ENCODE results near the gene UNC5C. TPM values are rescaled to one million over a fixed set of nuclear protein-coding genes. Genes with fewer than 3 reads are reported as not detected.

UNC5C gene
- total RNA-seq, 4 donors from 2014 or later: 1.2 to 5.0 (median 3.0) TPM

DNA sequence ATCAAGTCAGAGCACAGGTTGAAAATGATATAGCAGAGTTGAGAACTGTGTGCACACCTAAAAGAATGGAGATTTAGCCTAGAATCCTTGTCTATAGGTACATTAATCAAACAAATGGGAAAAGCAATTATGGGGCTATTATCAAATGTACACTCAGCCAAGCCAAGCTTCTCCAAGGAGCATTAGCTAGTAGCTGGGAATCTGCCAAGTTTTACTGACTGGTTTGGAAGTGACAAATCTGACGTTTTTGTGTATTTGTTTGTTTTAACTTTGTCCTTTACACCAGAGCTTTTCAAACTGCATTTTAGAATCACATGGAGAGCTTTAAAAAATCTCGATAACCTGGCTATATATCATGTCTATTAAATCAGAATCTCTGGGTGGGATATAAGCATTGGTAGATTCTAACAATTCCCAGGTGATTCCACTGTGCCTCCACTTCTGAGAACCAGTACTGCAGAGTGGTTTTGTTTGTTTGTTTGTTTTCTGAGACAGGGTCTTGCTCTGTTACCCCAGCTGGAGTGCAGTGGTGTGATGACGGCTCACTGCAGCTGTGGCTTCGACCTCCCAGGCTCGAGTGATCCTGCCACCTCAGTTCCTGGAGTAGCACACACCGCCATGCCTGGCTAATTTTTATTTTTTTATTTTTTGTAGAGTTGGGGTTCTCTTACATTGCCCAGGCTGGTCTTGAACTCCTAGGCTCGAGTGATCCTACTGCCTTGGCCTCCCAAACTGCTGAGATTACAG is 279.8 kb downstream of the UNC5C start:
- TF ChIP-seq, protein P1, sequence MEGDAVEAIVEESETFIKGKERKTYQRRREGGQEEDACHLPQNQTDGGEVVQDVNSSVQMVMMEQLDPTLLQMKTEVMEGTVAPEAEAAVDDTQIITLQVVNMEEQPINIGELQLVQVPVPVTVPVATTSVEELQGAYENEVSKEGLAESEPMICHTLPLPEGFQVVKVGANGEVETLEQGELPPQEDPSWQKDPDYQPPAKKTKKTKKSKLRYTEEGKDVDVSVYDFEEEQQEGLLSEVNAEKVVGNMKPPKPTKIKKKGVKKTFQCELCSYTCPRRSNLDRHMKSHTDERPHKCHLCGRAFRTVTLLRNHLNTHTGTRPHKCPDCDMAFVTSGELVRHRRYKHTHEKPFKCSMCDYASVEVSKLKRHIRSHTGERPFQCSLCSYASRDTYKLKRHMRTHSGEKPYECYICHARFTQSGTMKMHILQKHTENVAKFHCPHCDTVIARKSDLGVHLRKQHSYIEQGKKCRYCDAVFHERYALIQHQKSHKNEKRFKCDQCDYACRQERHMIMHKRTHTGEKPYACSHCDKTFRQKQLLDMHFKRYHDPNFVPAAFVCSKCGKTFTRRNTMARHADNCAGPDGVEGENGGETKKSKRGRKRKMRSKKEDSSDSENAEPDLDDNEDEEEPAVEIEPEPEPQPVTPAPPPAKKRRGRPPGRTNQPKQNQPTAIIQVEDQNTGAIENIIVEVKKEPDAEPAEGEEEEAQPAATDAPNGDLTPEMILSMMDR (IDR thresholded peaks at IDR 0.05): no peak
- TF ChIP-seq POLR2A (IDR thresholded peaks at IDR 0.05) (no peak), EP300 (IDR thresholded peaks at IDR 0.05) (no peak)
- Histone ChIP-seq H3K36me3 (no peaks in the 10 kb centered on the region), H3K9me3 (no peaks in the 10 kb centered on the region), H3K27me3 (no peaks in the 10 kb centered on the region), H3K4me1 (no peaks in the 10 kb centered on the region), H3K4me3 (no peak overlapping the region), H3K27ac (no peak overlapping the region)
- no peak for DNase-seq (ENCODE audit: low spot score in 2 of 2)
- 72 to 80% methylated on average over 7 of the region's 7 CpGs for WGBS, 2 donors

GRCh38 chr4:95267081-95267480 is 281.7 kb downstream of the UNC5C start:
- H3K4me1 ChIP-seq: no peaks in the 10 kb centered on the region
- H3K9me3 ChIP-seq: no peaks in the 10 kb centered on the region
- H3K27ac ChIP-seq: no peak overlapping the region
- H3K27me3 ChIP-seq: no peaks in the 10 kb centered on the region
- H3K4me3 ChIP-seq: no peak overlapping the region
- no peak for TF ChIP-seq POLR2A (IDR thresholded peaks at IDR 0.05)
- no peak for TF ChIP-seq EP300 (IDR thresholded peaks at IDR 0.05)
- TF ChIP-seq, protein P1 (IDR thresholded peaks at IDR 0.05): no peak
- no peaks in the 10 kb centered on the region for H3K36me3 ChIP-seq
- DNase-seq (ENCODE audit: low spot score in 2 of 2): no peak

- no peak for DNase-seq (ENCODE audit: low spot score in 2 of 2)
- WGBS, 2 donors: 50 to 72% methylated on average over 5 of the region's 5 CpGs
- TF ChIP-seq, protein P1 (IDR thresholded peaks at IDR 0.05): no peak
- no peak for TF ChIP-seq POLR2A (IDR thresholded peaks at IDR 0.05)
- H3K27me3 ChIP-seq: no peaks in the 10 kb centered on the region
- H3K9me3 ChIP-seq: no peaks in the 10 kb centered on the region
- H3K4me3 ChIP-seq: no peak overlapping the region
- no peak overlapping the region for H3K27ac ChIP-seq
- H3K36me3 ChIP-seq: no peaks in the 10 kb centered on the region
- no peaks in the 10 kb centered on the region for H3K4me1 ChIP-seq
Observed at GRCh38 chr4:95265814-95266740, 282.7 kb downstream of the UNC5C start.

- no peak overlapping the region for H3K27ac ChIP-seq
- H3K4me3 ChIP-seq: no peak overlapping the region
- H3K27me3 ChIP-seq: no peaks in the 10 kb centered on the region
- H3K4me1 ChIP-seq: no peaks in the 10 kb centered on the region
- no peak for DNase-seq (ENCODE audit: low spot score in 2 of 2)
- WGBS, 2 donors: 90 to 98% methylated on average over 2 of the region's 2 CpGs
- no peaks in the 10 kb centered on the region for H3K9me3 ChIP-seq
- TF ChIP-seq EP300 (IDR thresholded peaks at IDR 0.05) (no peak), POLR2A (IDR thresholded peaks at IDR 0.05) (no peak)
- TF ChIP-seq, protein P1 (IDR thresholded peaks at IDR 0.05): no peak
- no peaks in the 10 kb centered on the region for H3K36me3 ChIP-seq
Observed at GRCh38 chr4:95264843-95265242, 283.9 kb downstream of the UNC5C start.

- no peak overlapping the region for H3K4me3 ChIP-seq
Observed at GRCh38 chr4:95263960-95264359, 284.8 kb downstream of the UNC5C start.

More at GRCh38 chr4:95263960-95264359, 284.8 kb downstream of the UNC5C start:
- 50 to 58% methylated on average over 1 of the region's 1 CpG for WGBS, 2 donors
- no peak overlapping the region for H3K27ac ChIP-seq
- H3K9me3 ChIP-seq: no peaks in the 10 kb centered on the region
- H3K36me3 ChIP-seq: no peaks in the 10 kb centered on the region
- no peaks in the 10 kb centered on the region for H3K27me3 ChIP-seq
- no peak for TF ChIP-seq EP300 (IDR thresholded peaks at IDR 0.05)
- TF ChIP-seq POLR2A (IDR thresholded peaks at IDR 0.05): no peak
- TF ChIP-seq, protein P1 (IDR thresholded peaks at IDR 0.05): no peak
- no peaks in the 10 kb centered on the region for H3K4me1 ChIP-seq
- DNase-seq (ENCODE audit: low spot score in 2 of 2): no peak

Data from tibial nerve (tissue), 4 donors.